ENCODE data around the gene VEGFA. TPM values are rescaled to one million over a fixed set of nuclear protein-coding genes. Genes with fewer than 3 reads are reported as not detected.

The VEGFA gene
- total and polyA plus RNA-seq, 2 of the 8 experiments (the other 6 are each of a cell fraction or from before 2014, with no cell fraction given): 42.2 to 58.5 TPM

DNA sequence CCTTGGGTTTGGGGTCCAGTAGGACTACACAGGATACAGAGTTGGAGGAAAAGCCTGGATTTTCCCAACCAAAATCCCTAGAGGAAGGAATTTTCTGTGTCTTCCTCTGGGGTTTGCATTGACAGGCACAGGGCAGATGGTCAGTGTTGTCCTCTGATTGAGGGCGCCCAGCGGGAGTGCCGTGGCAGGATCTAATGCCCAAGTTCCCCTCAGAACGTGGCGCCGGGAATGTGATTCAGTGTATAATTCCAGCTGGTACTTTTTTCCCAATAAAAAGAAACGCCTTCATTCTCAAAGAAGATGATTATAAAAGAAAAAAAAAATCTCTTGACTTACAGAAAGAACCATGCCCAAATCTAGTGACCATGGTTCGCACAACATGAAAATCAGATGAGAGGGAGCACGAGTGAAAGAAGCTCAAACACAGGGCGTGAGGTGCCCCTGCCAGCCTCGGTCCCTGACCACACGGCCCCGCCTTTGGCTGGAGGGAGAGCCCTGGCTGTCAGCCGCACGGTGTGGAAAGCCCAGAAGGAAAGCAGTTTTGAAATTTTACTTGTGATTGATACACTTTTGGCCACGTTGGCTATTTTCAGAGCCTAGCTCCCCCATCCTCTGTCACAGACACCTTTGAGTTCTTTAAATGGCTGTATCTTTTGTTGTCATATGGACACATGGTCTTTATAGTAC lies 31.6 kb downstream of the VEGFA start:
- no peak for TF ChIP-seq GABPA (IDR thresholded peaks at IDR 0.05; ENCODE audit: borderline replicate concordance, insufficient read depth, low read length)
- CTCF ChIA-PET (ENCODE audit: partially characterized antibody): interaction anchor here (0.7 to 3.1 kb wide), 16 partner anchors 9 to 276 kb away, joined by 3 to 17 read pairs (median 4); no protein-coding TSS in a partner anchor
- POLR2A ChIA-PET (ENCODE audit: partially characterized antibody): interaction anchor here (1.0 to 2.1 kb wide), 4 partner anchors 16 to 152 kb away, joined by 3 to 5 read pairs (median 3); no protein-coding TSS in a partner anchor

More for the DNA sequence above, 31.6 kb downstream of the VEGFA start:
- no peaks in the 10 kb centered on the region for H3K36me3 ChIP-seq (ENCODE audit: control insufficient read depth in 2 of 4, insufficient read depth in 4 of 4, low read length in 3 of 4)
- no peak overlapping the region for H3K4me3 ChIP-seq (ENCODE audit: extremely low read depth in 1 of 4, insufficient read depth in 2 of 4, low read depth in 3 of 4, low read length in 4 of 4)
- no peak for DNase-seq (ENCODE audit: low read depth in 1 of 2, low spot score in 2 of 2)
- H4K91ac ChIP-seq (replicated peaks; ENCODE audit: insufficient read length, low read length): no peak overlapping the region
- no peak overlapping the region for H2AK5ac ChIP-seq (ENCODE audit: low read depth, low read length)
- H3K56ac ChIP-seq (replicated peaks; ENCODE audit: insufficient read length, low read depth, low read length): no peak overlapping the region
- H3K79me2 ChIP-seq (ENCODE audit: control insufficient read depth in 1 of 2, insufficient read depth in 2 of 2, low read length in 2 of 2): no peaks in the 10 kb centered on the region
- no peak overlapping the region for H2BK5ac ChIP-seq (ENCODE audit: low read depth, low read length)
- peaks cover 2% of the 10 kb centered on the region; the same call in 1 of the 2 replicates for H3K23me2 ChIP-seq (ENCODE audit: low read depth, low read length)
- FAIRE-seq: no peak
- H2BK20ac ChIP-seq (ENCODE audit: low read length): no peak overlapping the region
- H3K4ac ChIP-seq (replicated peaks; ENCODE audit: insufficient read length, low read depth, low read length): no peak overlapping the region
- no peak overlapping the region for H3K4me2 ChIP-seq (ENCODE audit: insufficient read depth in 1 of 2, low read depth in 2 of 2, low read length in 2 of 2)
- no peaks in the 10 kb centered on the region; a peak in 1 of 7 replicates for H3K4me1 ChIP-seq (replicated peaks in 1 of 4; ENCODE audit: control insufficient read depth in 3 of 4, insufficient read depth in 4 of 4, low read length in 3 of 4)
- H2BK120ac ChIP-seq (replicated peaks; ENCODE audit: low read depth, low read length): no peak overlapping the region
- no peaks in the 10 kb centered on the region for H3K27me3 ChIP-seq (replicated peaks in 1 of 4; ENCODE audit: control insufficient read depth in 3 of 4, extremely low read depth in 1 of 4, insufficient read depth in 3 of 4, low read length in 3 of 4)
- H3K18ac ChIP-seq (ENCODE audit: extremely low read depth, low read length): no peak overlapping the region
- no peak overlapping the region for H3K27ac ChIP-seq (ENCODE audit: low read depth, low read length)
- H2BK12ac ChIP-seq (ENCODE audit: low read depth, low read length): no peak overlapping the region
- 88% methylated on average over 16 of the region's 16 CpGs; no CpG with 5 or more reads in 1 of the 2 experiments for WGBS, 2 experiments (ENCODE audit: extremely low coverage in 1 of 2, insufficient coverage in 1 of 2, insufficient read length in 1 of 2, insufficient replicate concordance in 2 of 2, low coverage in 1 of 2, low lambda C conversion rate in 2 of 2, missing lambda C conversion rate in 1 of 2)
- no peak overlapping the region for H4K8ac ChIP-seq (ENCODE audit: extremely low read depth, insufficient read depth, low read length)
- no peaks in the 10 kb centered on the region for H3K9me3 ChIP-seq (ENCODE audit: insufficient read depth in 2 of 2, low read depth in 1 of 2, low read length in 1 of 2)
- no peaks in the 10 kb centered on the region for H4K20me1 ChIP-seq (replicated peaks in 1 of 2; ENCODE audit: control insufficient read depth in 1 of 2, insufficient read depth in 2 of 2, low read length in 2 of 2)
- H2AFZ ChIP-seq (ENCODE audit: low read length): no peak overlapping the region
- no peaks in the 10 kb centered on the region for H3K79me1 ChIP-seq (ENCODE audit: low read depth, low read length)
- H4K5ac ChIP-seq (ENCODE audit: insufficient read length, low read depth, low read length): no peak overlapping the region
- no peak overlapping the region for H3K14ac ChIP-seq (ENCODE audit: insufficient read length)
- H3K9ac ChIP-seq (replicated peaks in 1 of 4; ENCODE audit: extremely low read depth in 1 of 4, low read depth in 3 of 4, low read length in 3 of 4): no peak overlapping the region
- no peak overlapping the region for H3K23ac ChIP-seq (ENCODE audit: insufficient read length)
- no peak overlapping the region for H2BK15ac ChIP-seq (ENCODE audit: low read length)
